Iris pigment epithelial cell (primary cell): Measurements from ENCODE around the gene LRFN5.

Experiments used
- DNase-seq: peaks from one replicate; pipeline ENCODE4 v3.0.0-alpha.2; 2011; ENCODE audit warnings: low read depth

Gene LRFN5

DNA sequence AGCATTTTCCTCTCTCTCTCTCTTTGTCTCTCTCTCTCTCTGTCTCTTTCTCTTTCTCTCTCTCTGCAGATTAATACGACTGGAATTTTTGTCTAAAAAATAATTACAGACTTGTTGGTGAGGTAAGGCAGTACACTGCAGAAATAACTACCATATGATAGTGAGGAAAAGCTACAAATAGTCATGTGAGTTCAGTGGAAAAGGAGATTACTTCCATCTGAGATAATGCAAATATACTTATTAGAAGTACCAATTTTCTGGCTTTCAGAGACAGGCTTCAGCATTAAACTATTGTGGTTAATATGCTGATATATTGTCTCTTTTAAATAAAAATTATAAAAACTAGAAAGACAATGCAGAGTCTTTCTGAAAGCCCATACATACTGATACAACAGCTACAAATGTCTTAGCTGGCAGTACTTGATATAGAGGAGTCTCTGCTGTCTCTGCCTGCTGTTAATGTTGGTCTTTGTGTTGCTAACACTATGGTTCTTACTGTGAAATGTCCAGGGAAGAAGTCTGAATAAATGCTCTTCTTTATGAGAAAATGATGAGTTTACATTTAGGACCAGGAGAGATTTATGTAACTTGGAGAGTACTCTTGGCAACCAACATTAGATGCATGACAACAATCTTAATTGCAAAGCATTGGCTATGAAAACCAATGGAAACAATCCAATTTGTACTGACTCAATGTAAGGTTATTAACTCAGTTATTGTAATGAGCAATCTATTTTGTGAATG, 167.0 kb downstream of the LRFN5 start:
- DNase-seq, result no peak

DNA sequence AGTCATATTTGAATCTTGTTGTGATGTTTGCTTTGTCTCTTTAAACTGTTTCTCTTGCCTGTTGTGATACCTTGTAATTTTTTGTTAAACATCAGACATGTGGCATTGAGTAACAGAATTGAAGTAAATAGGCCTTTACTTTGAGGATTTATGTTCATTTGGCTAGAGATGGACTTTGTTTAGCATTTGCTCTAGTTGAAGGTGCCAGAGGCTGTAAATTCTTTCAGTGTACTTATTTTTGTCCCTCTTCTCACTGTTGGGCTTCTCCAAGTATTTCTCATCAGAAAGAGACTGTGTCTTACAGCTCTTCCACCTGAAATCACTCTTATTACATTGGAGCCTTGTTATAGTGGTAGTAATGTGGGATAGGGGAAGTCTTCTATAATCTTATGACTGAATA, 175.8 kb downstream of the LRFN5 start:
- no peak for DNase-seq

DNA sequence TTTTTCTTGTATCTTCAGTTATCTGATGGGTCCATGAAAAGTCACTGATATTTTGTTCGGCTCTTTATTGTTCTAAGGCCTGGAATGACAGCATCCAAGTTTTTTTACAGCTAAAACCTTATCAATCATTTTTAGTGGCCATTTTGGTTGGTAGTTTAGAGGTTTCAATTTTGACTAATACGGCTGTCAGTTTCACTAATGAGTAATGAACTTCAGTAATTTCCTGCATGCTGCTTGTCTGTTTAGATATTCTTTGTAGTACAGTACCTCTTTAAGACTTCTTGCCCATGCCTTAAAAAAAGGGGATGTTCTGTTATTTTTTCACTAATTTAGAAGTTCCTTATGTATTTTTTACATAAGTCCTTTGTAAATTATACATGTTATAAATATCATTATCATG, 176.7 kb downstream of the LRFN5 start:
- DNase-seq, result no peak

DNA sequence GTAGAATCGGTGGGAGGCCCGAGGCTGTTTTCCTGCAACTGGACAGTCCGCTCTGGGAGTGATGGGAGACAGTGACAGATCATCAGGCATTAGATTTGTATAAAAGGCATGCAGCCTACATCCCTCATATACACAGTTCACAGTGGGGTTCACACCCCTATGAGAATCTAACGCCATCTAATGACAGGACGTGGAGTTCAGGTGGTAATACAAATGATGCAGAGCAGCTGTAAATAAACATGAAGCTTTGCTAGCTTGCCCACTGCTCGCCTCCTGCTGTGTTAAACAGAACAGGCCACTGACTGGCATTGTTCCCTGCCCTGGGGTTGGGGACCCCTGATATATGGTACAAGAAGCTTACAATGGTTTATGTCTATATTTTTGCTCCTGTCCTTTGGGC, 179.0 kb downstream of the LRFN5 start:
- no peak for DNase-seq

DNA sequence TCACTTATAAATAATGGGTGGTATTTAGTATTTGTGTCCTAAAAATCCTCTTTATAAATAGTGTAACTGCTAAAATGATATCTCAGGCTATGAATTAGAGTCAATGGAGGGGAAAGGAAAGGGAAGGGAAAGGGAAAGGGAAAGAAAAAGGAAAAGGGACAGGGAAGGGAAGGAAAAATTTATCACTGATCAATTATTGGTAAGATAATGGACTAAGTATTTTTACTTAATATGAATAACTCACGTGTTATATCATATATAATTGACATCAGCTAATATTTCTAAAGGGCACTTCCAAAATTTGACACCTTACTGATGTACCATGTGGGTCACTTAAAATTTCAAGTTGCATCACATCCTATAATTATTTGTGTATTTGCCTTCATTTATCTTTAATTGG, 193.1 kb downstream of the LRFN5 start:
- no peak for DNase-seq

DNA sequence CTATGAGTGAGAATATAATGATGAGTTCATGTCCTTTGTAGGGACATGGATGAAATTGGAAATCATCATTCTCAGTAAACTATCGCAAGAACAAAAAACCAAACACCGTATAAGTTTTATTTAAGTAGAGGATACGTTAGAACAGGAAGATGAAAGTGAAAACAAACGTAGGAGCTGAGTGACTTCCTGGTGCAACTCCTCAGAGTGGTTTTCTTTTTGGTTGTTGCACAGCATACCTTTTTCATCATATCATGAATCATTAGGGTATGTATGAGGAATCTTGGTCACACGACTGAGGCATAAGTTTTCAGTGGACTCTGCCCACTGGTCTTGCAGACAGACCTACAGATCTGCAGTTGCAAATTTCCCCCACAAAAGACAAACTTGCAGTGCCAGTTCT, 199.0 kb downstream of the LRFN5 start:
- DNase-seq, result no peak

DNA sequence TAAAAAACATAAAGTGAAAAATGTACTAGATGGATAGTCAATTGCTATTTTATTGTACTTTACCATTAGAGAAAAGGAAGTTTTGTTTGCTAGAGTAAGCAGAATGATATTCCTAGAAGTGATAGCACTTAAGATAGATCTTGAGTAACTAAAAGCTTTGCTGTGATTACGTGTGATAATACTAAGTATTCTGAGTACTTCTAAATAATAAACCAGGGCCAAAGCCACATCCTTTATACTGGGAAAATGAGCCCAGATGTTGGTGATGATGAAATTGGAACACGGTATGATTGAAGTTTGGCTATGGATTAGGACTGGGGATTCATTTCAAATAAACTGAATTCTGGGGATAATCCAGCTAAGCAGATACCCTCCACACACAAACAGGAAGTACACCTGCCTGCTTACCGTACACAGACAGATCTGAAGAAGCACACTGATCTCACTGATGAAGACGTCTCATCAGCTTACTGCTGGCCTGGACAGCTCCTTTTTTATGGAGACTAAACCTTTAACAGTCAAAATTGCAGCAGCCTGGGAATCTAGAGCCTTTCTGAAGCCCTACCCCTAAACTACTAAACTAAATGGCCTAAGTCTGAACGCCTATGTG, 199.8 kb downstream of the LRFN5 start:
- no peak for DNase-seq

DNA sequence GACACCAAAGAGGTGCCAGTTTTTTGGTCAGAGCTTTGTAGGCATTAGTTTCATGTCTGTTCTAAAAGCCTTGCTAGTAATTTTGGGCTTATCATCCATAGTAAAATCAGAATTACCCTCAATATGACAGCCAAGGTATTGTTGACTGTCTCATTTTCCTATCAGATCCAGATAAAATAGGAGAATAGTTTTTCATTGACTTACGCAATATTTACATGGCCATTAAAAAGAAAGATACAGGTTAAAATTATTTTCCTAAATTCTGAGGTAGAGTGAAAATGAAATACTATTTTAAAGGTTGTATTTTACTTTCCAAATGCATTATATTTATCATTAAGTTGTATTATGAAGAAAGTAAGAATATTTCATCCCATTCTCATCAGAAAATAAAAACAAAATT, 203.7 kb downstream of the LRFN5 start:
- DNase-seq, result no peak

DNA sequence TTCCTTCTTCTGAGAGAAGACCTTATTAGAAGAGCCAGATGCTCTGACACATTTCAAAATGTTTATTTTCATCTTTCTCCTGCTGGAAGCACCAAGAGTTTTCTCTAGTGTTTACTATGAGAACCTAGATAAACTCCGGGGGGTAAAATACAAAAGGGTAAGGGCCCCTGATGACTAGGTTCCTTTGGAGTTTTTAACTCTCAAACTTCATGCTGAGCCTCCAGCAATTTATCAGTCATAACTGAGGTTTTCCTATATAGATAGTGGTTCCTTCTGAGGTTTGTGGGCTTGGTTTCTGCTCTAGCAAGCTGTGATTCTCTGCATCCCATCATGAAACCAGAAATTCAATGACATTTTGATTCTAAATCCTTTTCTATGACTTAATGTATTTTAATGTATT, 210.9 kb downstream of the LRFN5 start:
- peak; percentile 2 for DNase-seq

DNA sequence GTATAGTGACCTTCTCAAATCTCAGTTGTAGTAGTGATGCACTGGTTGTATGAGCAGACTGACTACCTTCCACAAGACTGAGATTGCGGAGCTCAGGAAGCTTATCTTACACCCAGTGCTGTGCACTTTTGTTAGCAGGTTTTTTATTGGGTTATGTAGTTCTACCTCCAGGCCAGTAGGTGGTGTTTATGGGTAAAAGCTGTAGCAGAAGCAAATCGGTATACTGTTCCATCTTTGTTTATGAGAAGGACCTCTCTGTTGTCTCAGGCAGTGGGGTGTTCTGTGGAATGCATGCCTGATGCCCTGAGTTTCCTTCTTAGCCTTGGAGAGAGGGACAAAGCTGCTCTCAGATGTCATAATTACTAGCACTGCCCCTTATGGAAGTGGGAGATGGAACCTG, 217.8 kb downstream of the LRFN5 start:
- no peak for DNase-seq

DNA sequence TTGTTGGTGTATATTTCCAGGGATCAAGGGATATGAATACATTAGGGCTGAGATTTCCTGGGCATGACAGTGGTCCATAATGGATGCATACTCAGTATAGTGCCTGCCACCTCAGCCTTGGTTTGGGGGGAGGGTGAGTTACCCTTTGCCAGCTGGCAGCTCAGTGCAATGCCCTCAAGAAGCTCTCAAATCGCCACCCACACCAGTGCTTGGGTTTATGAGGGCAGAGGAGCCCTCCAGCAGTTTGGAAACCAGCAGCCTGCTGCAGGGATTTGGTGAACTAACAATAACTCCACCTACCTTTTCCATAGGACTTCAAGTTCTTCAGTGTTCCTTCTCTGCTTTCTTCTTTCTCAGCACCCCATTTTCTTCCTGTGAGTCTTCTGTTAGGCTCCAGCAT, 218.9 kb downstream of the LRFN5 start:
- no peak for DNase-seq

DNA sequence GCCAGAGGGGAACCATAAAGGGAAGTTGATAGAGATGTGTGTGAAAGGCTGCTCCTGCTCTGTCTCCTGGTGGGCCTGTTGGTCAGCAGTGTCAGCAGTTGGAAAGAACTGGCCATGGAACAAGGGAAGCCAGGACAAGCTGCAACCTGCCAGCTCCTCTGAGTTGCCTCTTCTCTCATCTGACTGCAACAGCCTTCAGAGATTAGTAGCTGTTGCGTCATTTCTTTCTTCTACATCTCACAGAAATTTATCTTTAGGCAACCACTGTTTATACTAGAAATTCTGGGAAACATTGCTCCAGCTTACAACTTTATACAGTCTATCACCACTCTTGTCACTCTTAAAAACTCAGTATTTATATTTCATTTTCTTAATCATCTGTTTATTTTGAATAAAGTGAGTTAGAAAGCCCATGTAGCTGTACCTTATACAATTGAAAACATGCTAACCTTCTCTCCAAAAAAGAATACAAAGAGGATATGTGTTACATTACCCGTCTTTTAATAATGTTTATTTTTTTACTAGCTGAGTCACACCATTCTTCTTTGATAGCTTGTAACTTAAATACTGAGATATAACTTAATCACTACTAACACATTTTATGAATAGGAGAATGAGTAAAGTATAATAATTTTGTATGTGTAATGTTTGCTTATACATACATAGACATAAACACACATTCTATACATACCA, 224.2 kb downstream of the LRFN5 start:
- DNase-seq, result peak; percentile 53

DNA sequence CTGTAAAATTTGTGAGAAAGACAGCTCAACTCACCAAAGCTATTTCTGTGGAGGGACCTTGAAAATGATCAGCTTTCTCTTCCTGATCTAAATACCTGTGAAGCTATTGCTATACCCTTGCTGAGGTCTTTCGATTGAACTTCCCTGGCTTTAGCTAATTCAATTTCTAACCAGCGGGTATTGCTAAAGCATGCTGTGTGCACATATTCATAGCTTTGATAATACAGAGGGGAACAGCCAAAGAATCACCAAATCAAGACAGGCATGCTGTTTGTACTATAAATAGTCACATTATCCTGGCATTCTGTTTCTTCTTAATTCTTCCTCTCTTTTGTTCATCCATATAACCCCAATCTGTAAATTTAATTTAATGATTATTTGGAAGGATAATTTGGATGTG, 233.0 kb downstream of the LRFN5 start:
- no peak for DNase-seq

DNA sequence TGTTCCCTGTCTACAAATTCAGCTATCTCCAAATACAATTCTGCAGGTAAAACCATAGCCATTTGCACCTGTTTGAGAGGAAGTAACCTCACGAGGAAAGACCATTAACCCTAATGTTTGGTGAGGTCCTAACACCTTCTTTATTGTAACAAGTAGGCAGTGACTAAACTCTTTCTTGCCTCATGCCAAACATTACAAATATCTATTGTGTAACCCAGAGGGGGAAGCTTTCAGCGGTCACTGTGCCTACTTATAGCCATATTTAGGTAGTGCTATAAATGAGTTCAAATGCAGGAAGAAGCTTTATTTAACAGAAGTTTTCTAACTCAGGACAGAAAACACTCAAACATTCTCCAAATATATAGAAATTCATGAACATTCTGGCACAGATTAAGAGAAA, 252.7 kb downstream of the LRFN5 start:
- no peak for DNase-seq

DNA sequence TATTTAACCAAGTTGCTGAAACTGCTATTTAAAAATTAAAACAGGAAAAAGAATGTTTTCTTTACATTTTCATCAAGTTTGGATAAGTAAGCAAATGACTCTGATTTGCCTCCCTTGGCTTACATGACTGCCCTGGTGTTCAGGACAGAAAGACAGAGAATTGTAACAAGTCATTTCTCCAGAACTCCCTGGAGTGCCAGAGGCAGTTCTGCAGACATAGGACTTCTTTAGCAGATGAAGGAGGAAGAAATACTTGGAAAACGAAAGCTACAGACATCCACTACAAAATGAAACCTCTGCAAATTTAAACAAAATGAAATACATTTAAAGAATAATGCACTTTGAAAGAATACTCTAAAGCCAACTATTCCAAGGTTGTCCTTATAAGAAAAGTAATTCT, 253.9 kb downstream of the LRFN5 start:
- no peak for DNase-seq

DNA sequence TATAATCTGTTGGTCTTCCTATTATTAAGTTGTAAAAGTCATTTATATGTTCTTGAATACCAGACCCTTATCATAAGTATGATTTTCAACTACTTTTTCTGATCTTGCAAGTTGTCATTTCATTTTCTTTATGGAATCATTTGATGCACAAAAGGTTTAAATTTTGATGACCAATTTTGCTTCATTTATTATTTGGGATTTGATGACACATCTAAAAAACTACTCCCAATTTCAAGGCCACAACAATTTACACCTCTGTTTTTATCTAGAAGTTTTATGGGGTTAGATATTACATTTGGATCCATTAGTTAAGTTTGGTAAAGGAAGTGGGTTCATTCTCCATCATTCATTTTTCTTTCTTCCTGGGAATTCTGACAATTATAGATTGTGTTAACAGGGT, 259.2 kb downstream of the LRFN5 start:
- DNase-seq, result no peak

DNA sequence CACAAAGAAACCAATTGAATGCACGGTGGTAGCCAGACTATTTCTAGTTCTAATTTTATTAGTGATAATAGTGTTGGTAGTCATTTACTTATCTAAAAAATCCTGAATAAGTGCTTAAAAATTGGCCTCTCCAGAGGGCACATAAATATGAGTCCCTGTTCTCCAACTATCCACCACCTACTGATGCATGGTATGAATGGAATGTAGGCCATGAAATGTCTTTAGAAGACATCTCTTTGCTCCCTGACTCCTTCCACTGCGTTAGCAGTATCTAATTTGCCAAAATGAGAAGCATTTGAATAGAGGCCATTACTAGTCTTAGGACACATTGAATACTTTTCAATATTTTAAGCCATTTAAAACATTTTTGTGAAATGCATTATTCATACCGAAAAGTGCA, 261.7 kb downstream of the LRFN5 start:
- DNase-seq, result peak; percentile 1

DNA sequence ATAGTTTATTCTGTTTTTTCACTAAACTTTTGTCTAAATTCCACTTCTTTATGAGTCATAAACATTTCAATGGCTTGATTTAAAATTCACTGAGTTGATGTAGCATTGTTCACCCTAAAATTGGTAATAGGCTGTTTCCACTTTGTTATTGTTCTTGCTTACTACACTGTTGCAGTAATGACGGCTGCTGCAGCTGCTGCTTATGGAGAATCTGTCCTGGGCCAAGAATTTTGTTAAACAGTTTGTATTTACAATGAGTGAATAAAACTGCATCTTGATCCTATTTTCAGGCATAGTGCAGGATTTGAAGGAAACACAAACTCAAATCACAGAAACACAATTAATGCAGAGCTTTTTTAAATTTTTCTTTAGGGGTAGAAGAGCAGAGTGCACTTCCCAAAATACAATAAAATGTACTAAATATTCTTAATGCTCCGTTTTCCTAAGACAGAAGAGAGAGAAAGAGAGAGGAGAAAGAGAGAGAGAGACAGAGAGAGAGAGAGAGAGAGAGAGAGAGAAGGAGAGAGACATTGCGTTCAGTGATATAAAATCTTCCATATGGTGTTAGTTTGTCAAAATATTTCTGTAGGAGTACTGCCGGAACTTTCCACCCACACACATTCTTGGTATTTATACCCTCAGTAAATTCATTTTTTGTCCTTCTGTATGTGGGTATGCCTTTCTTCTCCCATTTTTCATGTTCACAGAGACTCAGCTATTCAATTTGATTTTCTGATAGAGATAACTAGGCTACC, 266.4 kb downstream of the LRFN5 start:
- DNase-seq, result peak; percentile 13

DNA sequence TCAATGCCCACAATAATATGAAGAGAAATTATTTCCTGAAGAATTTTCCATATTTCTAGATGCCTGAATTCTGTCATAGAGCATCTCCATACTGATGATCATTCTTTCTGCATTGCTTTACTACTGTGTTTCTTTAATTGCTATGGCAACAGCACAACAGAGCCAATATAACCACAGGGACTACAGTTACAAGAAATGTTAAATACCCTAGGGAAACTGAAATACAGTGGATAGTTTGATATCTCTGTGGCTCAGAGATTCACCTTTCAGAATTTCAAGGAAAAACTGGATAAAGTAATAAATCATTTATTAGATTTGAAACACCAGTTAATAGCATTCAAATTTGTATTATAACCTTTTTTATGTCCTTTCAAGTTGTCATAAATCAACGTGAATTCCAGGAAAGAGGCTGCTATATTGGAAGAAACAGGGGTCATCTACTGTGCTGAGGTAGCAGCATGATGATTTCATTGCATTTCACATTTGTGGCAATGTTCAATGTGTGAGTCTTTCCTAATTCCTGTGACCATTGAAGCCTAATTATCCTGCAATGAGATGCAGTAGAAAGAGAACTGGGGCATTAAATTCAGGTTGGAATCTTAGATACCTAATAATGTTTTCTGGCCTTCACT, 267.1 kb downstream of the LRFN5 start:
- peak; percentile 48 for DNase-seq

DNA sequence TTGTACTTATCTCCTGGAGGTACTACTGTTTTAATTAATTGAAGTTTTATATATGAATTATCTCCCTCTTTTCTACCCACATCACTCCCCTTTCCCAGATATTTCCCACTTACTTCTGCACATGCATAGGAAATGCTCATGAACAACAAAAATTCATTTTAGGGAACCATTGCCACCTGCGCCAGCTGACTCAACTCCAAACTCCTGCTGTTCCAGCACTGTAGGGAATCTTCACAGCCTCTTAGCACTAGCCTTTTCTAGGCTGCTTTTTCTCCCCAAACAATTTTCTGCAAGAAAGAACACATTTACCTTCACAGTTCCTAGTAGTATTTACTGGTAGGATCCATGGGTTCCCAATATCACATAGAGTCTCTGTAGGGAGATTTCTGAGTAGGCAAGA, 268.4 kb downstream of the LRFN5 start:
- no peak for DNase-seq

DNA sequence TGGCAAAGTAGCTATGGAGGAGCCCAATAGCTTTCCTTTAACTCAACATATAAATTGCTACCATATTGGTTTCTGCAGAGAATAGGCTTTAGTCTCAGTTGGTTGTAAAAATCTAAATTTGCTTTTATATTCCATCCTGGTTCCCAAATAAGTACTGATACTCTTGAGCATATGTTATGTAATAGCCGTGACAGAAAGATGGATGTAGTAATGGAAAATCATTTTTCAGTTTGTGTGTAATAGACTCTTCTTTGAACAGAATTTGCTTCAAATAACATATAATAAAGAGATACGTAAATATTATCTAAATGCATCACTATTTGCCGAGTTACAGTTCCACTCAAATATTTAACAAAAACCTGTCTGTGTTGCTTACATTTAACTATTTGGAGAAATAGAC, 271.6 kb downstream of the LRFN5 start:
- DNase-seq, result no peak

DNA sequence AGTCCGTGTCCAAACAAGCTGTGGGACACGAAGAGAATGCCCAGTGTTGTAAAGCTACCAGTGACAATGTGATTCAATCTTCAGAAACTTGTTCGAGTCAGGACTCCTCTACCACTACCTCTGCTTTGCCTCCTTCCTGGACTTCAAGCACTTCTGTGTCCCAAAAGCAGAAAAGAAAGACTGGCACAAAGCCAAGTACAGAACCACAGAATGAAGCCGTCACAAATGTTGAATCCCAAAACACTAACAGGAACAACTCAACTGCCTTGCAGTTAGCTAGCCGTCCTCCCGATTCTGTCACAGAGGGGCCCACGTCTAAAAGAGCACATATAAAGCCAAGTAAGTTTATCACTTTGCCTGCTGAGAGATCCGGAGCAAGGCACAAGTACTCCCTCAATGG, 284.9 kb downstream of the LRFN5 start:
- DNase-seq, result no peak
